Dermis microvascular lymphatic vessel endothelial cell (primary cell): Measurements from ENCODE around the gene MT2A. TPM values are rescaled to one million over a fixed set of nuclear protein-coding genes. Genes with fewer than 3 reads are reported as not detected.

Experiments used
- total RNA-seq: library from RNA; depleted of rRNA; stranded (reverse); fragments of >200 nt; gene quantifications from 2 replicates; pipeline ENCODE4 v1.2.1, GENCODE V29; 2014

Gene MT2A
- total RNA-seq, 1 donor from 2014 or later: 46.3 TPM

Other genes starting within 250 kb of the MT2A start
- gene AMFR, start 183.0 kb upstream of the MT2A start, total RNA-seq: 251 and 306 TPM in 2 replicates
- 62.1 and 82.0 TPM in 2 replicates for gene NUDT21, start 157.3 kb upstream of the MT2A start, total RNA-seq
- gene OGFOD1, start 157.0 kb upstream of the MT2A start, total RNA-seq: 44.3 and 49.8 TPM in 2 replicates
- gene BBS2, start 88.6 kb upstream of the MT2A start, total RNA-seq: 39.2 and 40.8 TPM in 2 replicates
- gene MT4, start 43.5 kb upstream of the MT2A start, total RNA-seq: not detected in 2 replicates
- gene MT3, start 19.1 kb upstream of the MT2A start, total RNA-seq: not detected in 2 replicates
- 11.1 and 108 TPM in 2 replicates for gene MT1E, start 17.2 kb downstream of the MT2A start, total RNA-seq
- gene MT1M, start 24.1 kb downstream of the MT2A start, total RNA-seq: 0.38 and 0.90 TPM in 2 replicates
- gene MT1A, start 30.1 kb downstream of the MT2A start, total RNA-seq: 1.7 TPM in 1 of 2 replicates, not detected in the other
- gene MT1B, start 43.3 kb downstream of the MT2A start, total RNA-seq: not detected in 2 replicates
- gene MT1F, start 49.4 kb downstream of the MT2A start, total RNA-seq: 0.51 and 0.64 TPM in 2 replicates
- gene MT1G, start 59.5 kb downstream of the MT2A start, total RNA-seq: not detected in 2 replicates
- not detected in 2 replicates for gene MT1H, start 61.2 kb downstream of the MT2A start, total RNA-seq
- 7.0 and 15.0 TPM in 2 replicates for gene MT1X, start 73.9 kb downstream of the MT2A start, total RNA-seq
- 60.7 and 85.4 TPM in 2 replicates for gene NUP93, start 121.5 kb downstream of the MT2A start, total RNA-seq